GM12878 (cell line): ENCODE results near the gene KLB. TPM values are rescaled to one million over a fixed set of nuclear protein-coding genes. Genes with fewer than 3 reads are reported as not detected.

Experiments
- ATAC-seq: fragments of 200-7000 bp; cut with Tn5 transposase; 3 replicates; pipeline ENCODE4 v1.9.1; 2020; ENCODE audit warnings: mild to moderate bottlenecking, moderate library complexity
- BruUV-seq: library from RNA; stranded (reverse); fragments of 400-500 nt; replicated peaks from 2 replicates; lab custom pipeline; 2021; lab: Mats Ljungman, UMichigan
- CTCF ChIA-PET: fragments of 300-600 bp; sonication (Branson Sonifier 250); formaldehyde crosslinking; extraction: SDS; loops from one replicate; lab custom pipeline; 2021; ENCODE audit warnings: inconsistent platforms; lab: Yijun Ruan, JAX
- POLR2A ChIA-PET: fragments of 350-600 bp; formaldehyde crosslinking; extraction: SDS; loops from one replicate; lab custom pipeline; 2021; ENCODE audit warnings: inconsistent platforms; lab: Charles Lee
- RAD21 ChIA-PET: fragments of 300-600 bp; sonication (Branson Sonifier 250); formaldehyde crosslinking; loops from one replicate; lab custom pipeline; 2023; ENCODE audit warnings: antibody characterized with exemption; ENCODE audit not compliant: unreplicated experiment; lab: Charles Lee
- SMC1A ChIA-PET: fragments of 300-600 bp; sonication (Branson Sonifier 250); formaldehyde crosslinking; loops from one replicate; lab custom pipeline; 2023; ENCODE audit not compliant: unreplicated experiment, uncharacterized antibody; lab: Charles Lee
- DNase-seq: peaks from one replicate; pipeline ENCODE4 v3.0.0-alpha.2; 2011; ENCODE audit warnings: low read depth, low spot score
- FAIRE-seq: peaks from 3 replicates; lab custom pipeline; 2011; peaks lifted over from hg19 to GRCh38; lab: Jason Lieb, UNC
- H2AFZ ChIP-seq: 2 replicates; pipeline ENCODE4 v1.6.0; 2011; ENCODE audit warnings: low read depth, low read length, control low read depth; ENCODE audit not compliant: control insufficient read depth
- H3K27ac ChIP-seq: 2 replicates; pipeline ENCODE4 v1.5.1; 2011; ENCODE audit warnings: control low read depth; ENCODE audit not compliant: control insufficient read depth, insufficient read depth
- H3K27me3 ChIP-seq, 2 experiments: replicated peaks in 1 of 2; 2 replicates each; pipeline versions ENCODE4 v1.6.0 to v1.6.1; 2011; ENCODE audit warnings: low read length in 1 of 2; ENCODE audit not compliant: control insufficient read depth in 2 of 2, insufficient read depth in 2 of 2
- H3K36me3 ChIP-seq, 2 experiments: 2 replicates each; pipeline ENCODE4 v1.5.1; 2011; ENCODE audit warnings: low read length in 1 of 2; ENCODE audit not compliant: control insufficient read depth in 2 of 2, insufficient read depth in 2 of 2
- H3K4me1 ChIP-seq: 2 replicates; pipeline ENCODE4 v1.6.1; 2011; ENCODE audit warnings: mild to moderate bottlenecking, low read length, moderate library complexity, mixed read lengths; ENCODE audit not compliant: control insufficient read depth, insufficient read depth
- H3K4me2 ChIP-seq: 2 replicates; pipeline ENCODE4 v1.6.0; 2011; ENCODE audit warnings: control low read depth; ENCODE audit not compliant: control insufficient read depth, insufficient read depth
- H3K4me3 ChIP-seq: fragments of 200-600 bp; sonication (generic); 2 replicates; pipeline ENCODE4 v1.5.1; 2016
- H3K79me2 ChIP-seq: 2 replicates; pipeline ENCODE4 v1.6.0; 2011; ENCODE audit warnings: low read length; ENCODE audit not compliant: control insufficient read depth, insufficient read depth
- H3K9ac ChIP-seq: 2 replicates; pipeline ENCODE4 v1.8.0; 2011; ENCODE audit warnings: low read length, control low read depth, mixed read lengths; ENCODE audit not compliant: control insufficient read depth, insufficient read depth
- H3K9me3 ChIP-seq: replicated peaks from 3 replicates; pipeline ENCODE4 v1.5.1; 2011; ENCODE audit warnings: mild to moderate bottlenecking, low read length; ENCODE audit not compliant: control insufficient read depth, insufficient read depth
- H4K20me1 ChIP-seq: 2 replicates; pipeline ENCODE4 v1.6.0; 2011; ENCODE audit not compliant: control insufficient read depth, insufficient read depth
- ATF7 ChIP-seq: fragments of 450-650 bp; IDR thresholded peaks from 2 replicates; pipeline ENCODE4 v1.6.1; 2016; ENCODE audit warnings: low read depth, mild to moderate bottlenecking
- BRCA1 ChIP-seq: IDR thresholded peaks from 2 replicates; pipeline ENCODE4 v1.6.1; 2011; ENCODE audit warnings: low read depth, low read length, improper control_type of control experiment
- CUX1 ChIP-seq: IDR thresholded peaks from 2 replicates; pipeline ENCODE4 v1.6.1; 2012; ENCODE audit warnings: improper control_type of control experiment, low read depth, low read length; ENCODE audit not compliant: insufficient replicate concordance
- FOS ChIP-seq: IDR thresholded peaks from 3 replicates; pipeline ENCODE4 v1.6.1; 2011; ENCODE audit warnings: borderline replicate concordance; ENCODE audit not compliant: insufficient read length; ENCODE audit errors: extremely low read depth
- IRF5 ChIP-seq: fragments of 450-650 bp; IDR thresholded peaks from 2 replicates; pipeline ENCODE4 v1.6.1; 2017; ENCODE audit warnings: borderline replicate concordance
- KAT2A ChIP-seq: conservative IDR thresholded peaks from 2 replicates; pipeline ENCODE4 v1.6.1; 2011; ENCODE audit warnings: low read depth, low read length; ENCODE audit not compliant: control insufficient read depth
- KDM1A ChIP-seq: fragments of 200-600 bp; sonication (generic); IDR thresholded peaks from 2 replicates; pipeline ENCODE4 v1.6.1; 2016; ENCODE audit warnings: borderline replicate concordance
- NFYA ChIP-seq: IDR thresholded peaks from 2 replicates; pipeline ENCODE4 v1.6.1; 2011; ENCODE audit warnings: low read depth, mild to moderate bottlenecking, low read length, improper control_type of control experiment, borderline replicate concordance
- RBBP5 ChIP-seq: fragments of 200-600 bp; sonication (generic); conservative IDR thresholded peaks from 2 replicates; pipeline ENCODE4 v1.6.1; 2016
- SKIL ChIP-seq: fragments of 450-650 bp; IDR thresholded peaks from 2 replicates; pipeline ENCODE4 v1.6.1; 2017; ENCODE audit warnings: mild to moderate bottlenecking, low read depth, inconsistent platforms; ENCODE audit not compliant: poor library complexity, severe bottlenecking
- SMC3 ChIP-seq: IDR thresholded peaks from 2 replicates; pipeline ENCODE4 v1.6.1; 2011; ENCODE audit warnings: low read length, improper control_type of control experiment, borderline replicate concordance
- SREBF1 ChIP-seq: IDR thresholded peaks from 2 replicates; pipeline ENCODE4 v1.6.1; 2012; ENCODE audit warnings: mild to moderate bottlenecking, low read length
- SREBF2 ChIP-seq: IDR thresholded peaks from 2 replicates; pipeline ENCODE4 v1.6.1; 2012; ENCODE audit warnings: mild to moderate bottlenecking, low read length
- STAT3 ChIP-seq: IDR thresholded peaks from 2 replicates; pipeline ENCODE4 v1.6.1; 2011; ENCODE audit warnings: low read depth, low read length, improper control_type of control experiment
- WGBS: methylation state at CpG from one replicate; pipeline ENCODE4 v1.1.6; 2016; ENCODE audit warnings: low lambda C conversion rate; ENCODE audit not compliant: insufficient replicate concordance, insufficient coverage; ENCODE audit errors: missing lambda C conversion rate; 5-methylcytosine and 5-hydroxymethylcytosine counted together
- in situ Hi-C: fragments of 300-500 bp; cut with MboI; formaldehyde crosslinking; loops from 9 replicates; pipeline ENCODE4 v1.14.3; 2018; ENCODE audit warnings: mixed read lengths
- intact Hi-C: fragments of 100-400 bp; cut with micrococcal nuclease; formaldehyde crosslinking; loops from one replicate; pipeline ENCODE4 v1.14.2; 2022; ENCODE audit not compliant: unreplicated experiment
- polyA plus RNA-seq, 11 experiments: library from polyadenylated mRNA; depleted of rRNA in 4 of 11; unstranded in 6 of 11; stranded (reverse) in 5 of 11; fragments of >200 nt; fragmentation: Nextera tagmentation in 4 of 11; fragmentation: Illumina TruSeq in 1 of 11; extraction: Ambion mirVana in 4 of 11; extraction: Trizol in 1 of 11; gene quantifications; 1 replicate in 1 of 11; 2 replicates in 10 of 11; pipeline versions ENCODE4 v1.2.1 to v1.2.3, GENCODE V29; 2011 to 2016; ENCODE audit warnings: inconsistent platforms in 2 of 11, missing spikeins in 2 of 11, low read depth in 1 of 11
- total RNA-seq, 4 experiments: library from RNA; depleted of rRNA in 3 of 4; stranded (reverse); fragments of >200 nt in 3 of 4; fragmentation: Illumina TruSeq in 1 of 4; extraction: Trizol in 1 of 4; gene quantifications; 2 replicates each; pipeline versions ENCODE4 v1.2.1 to v1.2.3, GENCODE V29; 2013 to 2021

The KLB gene
- total and polyA plus RNA-seq, 10 of the 15 experiments (the other 5 are each of a cell fraction or from before 2014, with no cell fraction given): under 0.01 to 0.13 (median 0.04) TPM; not detected in 1

GRCh38 chr4:39470402-39470801 lies 63.7 kb downstream of the KLB start:
- POLR2A ChIA-PET: interaction anchor here (0.6 kb wide), 1 partner anchor 475 kb away, joined by 4 read pairs; no protein-coding TSS in a partner anchor
- no peak overlapping the region for H3K27ac ChIP-seq
- no peak for TF ChIP-seq RBBP5
- TF ChIP-seq KDM1A: no peak
- no peak for TF ChIP-seq NFYA
- no peak for TF ChIP-seq IRF5
- no peak for TF ChIP-seq STAT3
- TF ChIP-seq FOS: no peak
- no peak for TF ChIP-seq SREBF1
- TF ChIP-seq ATF7: no peak
- TF ChIP-seq SMC3: no peak
- TF ChIP-seq SREBF2: no peak
- TF ChIP-seq KAT2A: no peak
- no peak for TF ChIP-seq BRCA1
- TF ChIP-seq CUX1: no peak
- no peak for TF ChIP-seq SKIL

More at GRCh38 chr4:39470402-39470801, 63.7 kb downstream of the KLB start:
- no peaks in the 10 kb centered on the region for H3K27me3 ChIP-seq
- H3K79me2 ChIP-seq: no peaks in the 10 kb centered on the region
- 96% methylated on average over 1 of the region's 1 CpG for WGBS
- SMC1A ChIA-PET: interaction anchor here (0.6 to 2.5 kb wide), 3 partner anchors 188 to 568 kb away, joined by 3 to 45 read pairs (median 10); no protein-coding TSS in a partner anchor
- peaks cover 0 to 10% of the 10 kb centered on the region in 2 experiments; a peak in 2 of 4 replicates for H3K36me3 ChIP-seq
- no peak overlapping the region for H3K9ac ChIP-seq
- no TSS peak for BruUV-seq
- no peak overlapping the region for H3K4me2 ChIP-seq
- CTCF ChIA-PET: interaction anchor here (1.0 to 2.5 kb wide), 3 partner anchors 135 to 505 kb away, joined by 3 to 28 read pairs (median 8); no protein-coding TSS in a partner anchor
- no peak overlapping the region for H3K4me3 ChIP-seq
- no peaks in the 10 kb centered on the region for H3K9me3 ChIP-seq
- ATAC-seq (no peak), FAIRE-seq (peak; percentile 18), DNase-seq (no peak)
- H4K20me1 ChIP-seq: no peaks in the 10 kb centered on the region
- RAD21 ChIA-PET: interaction anchor here (2.2 kb wide), 1 partner anchor 505 kb away, joined by 19 read pairs; no protein-coding TSS in a partner anchor
- no peak overlapping the region for H2AFZ ChIP-seq
- in situ Hi-C loops (no loop called here), intact Hi-C loops (no loop called here)
- H3K4me1 ChIP-seq: peaks cover 7% of the 10 kb centered on the region
